Keratinocyte (primary cell): ENCODE results near the gene GPS1. TPM values are rescaled to one million over a fixed set of nuclear protein-coding genes. Genes with fewer than 3 reads are reported as not detected.

Source experiments
- DNase-seq: peaks from one replicate; pipeline ENCODE4 v3.0.0-alpha.2; 2011; ENCODE audit warnings: low read depth, missing footprints, low spot score
- FAIRE-seq: peaks from 2 replicates; lab custom pipeline; 2011; peaks lifted over from hg19 to GRCh38; lab: Jason Lieb, UNC
- H2AFZ ChIP-seq: 2 replicates; pipeline ENCODE4 v1.6.0; 2012; ENCODE audit warnings: low read length, control low read depth, inconsistent platforms; ENCODE audit not compliant: control insufficient read depth
- H3K27ac ChIP-seq: 2 replicates; pipeline ENCODE4 v1.5.1; 2011; ENCODE audit warnings: low read length; ENCODE audit not compliant: control insufficient read depth, insufficient read depth
- H3K27me3 ChIP-seq: 3 replicates; pipeline ENCODE4 v1.6.0; 2011; ENCODE audit warnings: low read length; ENCODE audit not compliant: control insufficient read depth, insufficient read depth; ENCODE audit errors: extremely low read depth
- H3K36me3 ChIP-seq, 2 experiments: 2 replicates in 1 of 2; 3 replicates in 1 of 2; pipeline ENCODE4 v1.5.1; 2011; ENCODE audit warnings: low read length in 2 of 2, mild to moderate bottlenecking in 1 of 2; ENCODE audit not compliant: control insufficient read depth in 2 of 2, insufficient read depth in 2 of 2; ENCODE audit errors: extremely low read depth in 1 of 2
- H3K4me1 ChIP-seq: 3 replicates; pipeline ENCODE4 v1.5.1; 2011; ENCODE audit warnings: low read length; ENCODE audit not compliant: control insufficient read depth, insufficient read depth; ENCODE audit errors: extremely low read depth
- H3K4me2 ChIP-seq: 3 replicates; pipeline ENCODE4 v1.6.0; 2011; ENCODE audit warnings: low read depth, low read length; ENCODE audit not compliant: control insufficient read depth, insufficient read depth; ENCODE audit errors: extremely low read depth
- H3K4me3 ChIP-seq, 3 experiments: fragments of 200-600 bp in 1 of 3; sonication (generic) in 1 of 3; 2 replicates in 2 of 3; 3 replicates in 1 of 3; pipeline ENCODE4 v1.5.1; 2011 to 2016; ENCODE audit warnings: low read length in 3 of 3, mild to moderate bottlenecking in 3 of 3, control low read depth in 2 of 3, inconsistent platforms in 1 of 3, low read depth in 1 of 3, mixed read lengths in 1 of 3, mixed run types in 1 of 3, moderate library complexity in 1 of 3; ENCODE audit not compliant: control insufficient read depth in 2 of 3, insufficient read depth in 2 of 3; ENCODE audit errors: extremely low read depth in 1 of 3
- H3K79me2 ChIP-seq: 2 replicates; pipeline ENCODE4 v1.6.0; 2012; ENCODE audit warnings: low read length; ENCODE audit not compliant: control insufficient read depth, insufficient read depth
- H3K9ac ChIP-seq: 3 replicates; pipeline ENCODE4 v1.6.0; 2011; ENCODE audit warnings: low read length; ENCODE audit not compliant: control insufficient read depth, insufficient read depth; ENCODE audit errors: extremely low read depth
- H3K9me1 ChIP-seq: 3 replicates; pipeline ENCODE4 v1.6.0; 2011; ENCODE audit warnings: low read length; ENCODE audit not compliant: control insufficient read depth, insufficient read depth; ENCODE audit errors: extremely low read depth
- H3K9me3 ChIP-seq: 2 replicates; pipeline ENCODE4 v1.5.1; 2012; ENCODE audit warnings: low read depth, low read length; ENCODE audit not compliant: control insufficient read depth
- H4K20me1 ChIP-seq: 3 replicates; pipeline ENCODE4 v1.6.0; 2011; ENCODE audit warnings: low read length; ENCODE audit not compliant: control insufficient read depth, insufficient read depth; ENCODE audit errors: extremely low read depth
- CTCF ChIP-seq, 3 experiments: IDR thresholded peaks in 1 of 3; conservative IDR thresholded peaks in 1 of 3; optimal IDR thresholded peaks in 1 of 3; 2 replicates in 2 of 3; 3 replicates in 1 of 3; pipeline versions ENCODE3 to v1.5.1; 2011; ENCODE audit warnings: low read length in 3 of 3, mild to moderate bottlenecking in 3 of 3, moderate library complexity in 2 of 3, control low read depth in 1 of 3, inconsistent platforms in 1 of 3; ENCODE audit not compliant: insufficient read depth in 2 of 3; ENCODE audit errors: extremely low read depth in 1 of 3
- EZH2 ChIP-seq: IDR thresholded peaks from one replicate; pipeline ENCODE4 v1.6.1; 2012; ENCODE audit warnings: inconsistent platforms, mild to moderate bottlenecking, low read length, moderate library complexity
- dilution Hi-C: fragments of 300-500 bp; cut with MboI; formaldehyde crosslinking; loops from one replicate; pipeline ENCODE4 v1.7.0; 2020; ENCODE audit warnings: low sequenced_read_pairs; ENCODE audit not compliant: extremely low pct_ligation_motif_present
- polyA plus RNA-seq, 5 experiments: library from polyadenylated mRNA; depleted of rRNA in 3 of 5; stranded (reverse) in 3 of 5; stranded (forward) in 1 of 5; unstranded in 1 of 5; fragments of >200 nt; gene quantifications; 1 replicate in 1 of 5; 2 replicates in 3 of 5; 3 replicates in 1 of 5; pipeline versions ENCODE4 v1.2.1 to v1.2.3, GENCODE V29; 2011 to 2012; ENCODE audit warnings: missing spikeins in 2 of 5, low read depth in 1 of 5, low replicate concordance in 1 of 5

Gene GPS1
- polyA plus RNA-seq, 1 donor (not counting 4 experiments of a cell fraction or from before 2014, with no cell fraction given) = 60.4 TPM

- H3K9me1 ChIP-seq = no peaks in the 10 kb centered on the region
- no peaks in the 10 kb centered on the region for H4K20me1 ChIP-seq
- H3K27me3 ChIP-seq = no peaks in the 10 kb centered on the region
- H3K36me3 ChIP-seq = peaks cover 24 to 30% of the 10 kb centered on the region in 2 experiments
- no peak for DNase-seq
- no peak overlapping the region for H3K9ac ChIP-seq
- no peak overlapping the region for H3K4me2 ChIP-seq
- no peak for FAIRE-seq
- H3K4me3 ChIP-seq = no peak overlapping the region
- H3K27ac ChIP-seq = no peak overlapping the region
- dilution Hi-C loops = no loop called here
- peaks cover 11% of the 10 kb centered on the region for H3K4me1 ChIP-seq
- no peak overlapping the region for H2AFZ ChIP-seq
- peaks cover 25% of the 10 kb centered on the region for H3K79me2 ChIP-seq
- no peak for TF ChIP-seq EZH2
- no peak for TF ChIP-seq CTCF (optimal IDR thresholded peaks at IDR 0.05 in 1 of 3, IDR thresholded peaks at IDR 0.05 in 1 of 3, conservative IDR thresholded peaks at IDR 0.05 in 1 of 3; ENCODE audit: extremely low read depth in 1 of 3, insufficient read depth in 2 of 3, low read length in 3 of 3)
- no peaks in the 10 kb centered on the region for H3K9me3 ChIP-seq
These were observed 2.0 kb downstream of the GPS1 start for GRCh38 chr17:82053556-82054263.

GRCh38 chr17:82054351-82055022, 2.8 kb downstream of the GPS1 start:
- Histone ChIP-seq H3K27me3 (no peaks in the 10 kb centered on the region), H4K20me1 (no peaks in the 10 kb centered on the region), H3K4me3 (no peak overlapping the region), H3K9me1 (no peaks in the 10 kb centered on the region), H3K36me3 (peaks cover 24 to 33% of the 10 kb centered on the region in 2 experiments), H3K9me3 (no peaks in the 10 kb centered on the region), H3K4me2 (no peak overlapping the region), H3K27ac (no peak overlapping the region), H3K9ac (no peak overlapping the region), H3K79me2 (peaks cover 25% of the 10 kb centered on the region), H2AFZ (no peak overlapping the region), H3K4me1 (peaks cover 11% of the 10 kb centered on the region)
- TF ChIP-seq EZH2 = no peak
- TF ChIP-seq CTCF (optimal IDR thresholded peaks at IDR 0.05 in 1 of 3, IDR thresholded peaks at IDR 0.05 in 1 of 3, conservative IDR thresholded peaks at IDR 0.05 in 1 of 3; ENCODE audit: extremely low read depth in 1 of 3, insufficient read depth in 2 of 3, low read length in 3 of 3) = no peak
- no peak for FAIRE-seq
- no peak for DNase-seq
- dilution Hi-C loops = no loop called here
